ENCODE results near the gene COX10.
"Not testable (repeated sequence)": the region's sequence is repeated elsewhere in the genome, so short reads cannot be mapped to it uniquely, and the experiment has no call there.

Gene COX10

GRCh38 chr17:14069251-14070021 is at the start of gene COX10:
COX10 (plus strand) TSS chr17:14069504; CDS start chr17:14069606, 102 bp downstream.
- DNase-seq: peak; percentile 84

GRCh38 chr17:14021651-14022294 is 47.5 kb upstream of the COX10 start:
- not testable (repeated sequence) for DNase-seq

- DNase-seq: not testable (repeated sequence)
Measured at GRCh38 chr17:14029755-14030154, 39.5 kb upstream of the COX10 start.

GRCh38 chr17:14032234-14032633 is 37.1 kb upstream of the COX10 start:
- DNase-seq: no peak

GRCh38 chr17:14033166-14033565 is 36.1 kb upstream of the COX10 start:
- DNase-seq: no peak

GRCh38 chr17:14037453-14037852 is 31.9 kb upstream of the COX10 start:
- DNase-seq: no peak

GRCh38 chr17:14038206-14038605 is 31.1 kb upstream of the COX10 start:
- DNase-seq: no peak

DNA sequence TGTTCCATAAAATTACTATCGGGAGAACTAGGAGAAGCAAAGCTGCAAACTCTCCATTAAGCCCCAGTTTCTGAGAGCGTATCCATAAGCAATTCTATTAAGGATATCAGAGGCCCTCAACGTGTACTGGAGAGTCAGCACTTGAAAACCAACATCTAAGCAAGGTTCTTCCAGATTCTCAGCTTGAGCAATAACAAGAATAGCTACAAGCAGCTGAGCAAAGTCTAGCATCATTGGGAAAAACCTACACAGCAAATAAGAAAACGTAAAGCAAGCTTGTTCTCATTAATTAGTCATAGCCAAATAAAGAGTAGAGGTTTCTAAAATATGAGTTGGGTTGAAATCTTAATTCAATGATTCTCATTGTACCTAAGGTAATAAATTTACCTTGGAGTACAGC is 26.9 kb upstream of the COX10 start:
- no peak for DNase-seq

GRCh38 chr17:14044702-14045101 is 24.6 kb upstream of the COX10 start:
- DNase-seq: no peak

DNA sequence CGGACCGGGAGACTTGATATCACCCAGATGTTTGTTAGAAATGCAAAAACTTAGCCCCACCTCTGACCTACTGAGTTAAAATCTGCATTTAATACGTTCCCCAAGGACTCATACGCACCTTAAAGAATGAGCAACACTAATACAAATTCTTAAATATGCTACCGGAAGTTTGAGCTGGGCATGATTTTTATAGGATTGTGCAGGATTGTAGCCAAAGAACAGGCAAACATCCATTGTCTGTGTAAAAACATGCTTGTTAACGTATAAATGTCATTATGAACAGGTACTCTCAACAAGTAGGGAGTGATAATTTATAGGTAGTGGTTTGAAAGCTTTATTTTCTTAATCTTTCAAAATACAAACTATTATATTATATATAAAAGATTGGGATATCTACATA is 22.3 kb upstream of the COX10 start:
- DNase-seq: no peak

GRCh38 chr17:14047591-14047990 is 21.7 kb upstream of the COX10 start:
- DNase-seq: no peak

- DNase-seq: no peak
Measured at GRCh38 chr17:14048169-14048568, 21.1 kb upstream of the COX10 start.

DNA sequence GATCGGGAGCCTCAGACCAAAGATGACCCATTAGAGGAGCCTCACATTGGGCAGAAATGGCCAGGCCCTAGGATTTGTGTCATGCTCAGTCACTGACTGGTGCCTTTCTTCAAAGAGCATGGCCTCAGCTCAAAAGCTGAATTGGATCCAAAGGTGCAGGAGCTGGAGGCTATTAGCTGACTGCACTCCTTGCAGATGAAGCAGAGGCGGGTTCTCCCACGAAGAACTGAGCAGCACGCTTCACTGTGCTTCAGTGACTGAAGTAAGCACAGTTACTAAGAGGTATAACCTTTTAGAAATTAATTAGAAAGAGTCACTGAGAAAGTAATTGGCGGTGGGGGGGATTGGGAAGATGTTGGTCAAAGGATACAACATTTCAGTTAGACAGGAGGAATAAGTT is 18.7 kb upstream of the COX10 start:
- no peak for DNase-seq

DNA sequence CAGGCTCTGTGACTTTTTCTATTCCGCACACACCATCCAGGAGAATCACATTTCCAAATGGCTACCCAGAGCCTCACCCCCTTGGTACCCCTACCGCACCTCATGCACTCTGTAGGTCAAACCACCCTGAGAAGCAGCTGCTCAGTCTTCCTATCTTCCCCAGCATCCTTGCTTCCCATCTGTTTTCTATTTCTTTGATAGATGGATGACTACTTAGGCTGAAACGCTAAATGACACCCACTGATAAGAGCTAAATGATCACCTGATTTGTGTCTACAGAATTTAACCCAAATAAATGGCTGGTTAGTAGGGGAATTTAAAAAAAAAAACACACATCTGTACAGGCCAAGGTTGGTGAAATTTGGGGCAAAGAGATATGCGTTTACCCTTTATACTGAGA is 17.6 kb upstream of the COX10 start:
- no peak for DNase-seq

GRCh38 chr17:14052886-14053615 is 16.3 kb upstream of the COX10 start:
- no peak for DNase-seq

DNA sequence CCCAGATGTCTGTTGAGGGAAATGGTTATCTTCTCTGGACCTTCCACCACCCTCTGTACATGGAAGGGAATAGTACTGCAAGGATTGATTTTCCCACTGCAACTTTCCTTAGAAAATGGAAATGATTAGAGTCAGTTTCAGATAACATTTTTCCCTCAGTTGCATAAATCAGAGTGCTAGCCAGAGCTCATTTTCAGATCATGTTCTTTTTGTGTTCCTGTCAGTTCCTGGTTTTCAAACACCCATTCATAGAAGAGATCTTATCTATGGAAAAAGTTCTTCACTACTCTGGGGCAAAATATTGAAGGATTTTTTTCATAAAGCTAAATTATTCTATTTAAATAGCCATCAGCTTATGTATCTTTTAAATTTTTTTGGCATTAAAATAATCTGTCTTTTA is 11.7 kb upstream of the COX10 start:
- DNase-seq: no peak

GRCh38 chr17:14058051-14058450 is 11.3 kb upstream of the COX10 start:
- no peak for DNase-seq

- no peak for DNase-seq
Measured at GRCh38 chr17:14060706-14061105, 8.6 kb upstream of the COX10 start.

GRCh38 chr17:14061666-14062560 is 7.4 kb upstream of the COX10 start:
- DNase-seq: no peak

DNA sequence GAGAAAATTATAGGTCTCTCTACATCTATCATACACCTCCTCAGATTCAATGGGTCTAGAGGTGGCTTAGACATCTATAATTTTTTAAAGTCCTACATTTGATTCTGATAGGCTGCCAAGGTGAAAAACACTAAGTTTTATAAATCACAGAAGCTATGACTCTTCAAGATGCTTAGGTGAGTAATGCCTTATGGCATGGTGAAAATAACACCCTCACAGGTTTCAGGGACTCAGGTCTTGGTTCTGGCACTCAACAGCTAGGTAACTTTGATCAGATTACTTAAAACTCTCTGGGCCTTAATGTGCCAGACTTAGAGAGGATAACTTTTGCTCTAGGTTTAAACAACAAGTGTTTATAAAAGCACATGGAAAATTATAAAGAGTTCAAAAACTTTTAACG is 2.0 kb upstream of the COX10 start:
- no peak for DNase-seq

- no peak for DNase-seq
Measured at GRCh38 chr17:14068542-14069250, 608 bp upstream of the COX10 start.

GRCh38 chr17:14070344-14070984 is 1.2 kb downstream of the COX10 start:
- DNase-seq: no peak
